ENCODE data around the gene HEATR5A. TPM values are rescaled to one million over a fixed set of nuclear protein-coding genes. Genes with fewer than 3 reads are reported as not detected.
A peak's percentile ranks its signal among the peaks of the same experiment; 100 is the strongest.

The HEATR5A gene
- total and polyA plus RNA-seq, 2 experiments from 2014 or later: 23.2 to 31.7 TPM

DNA sequence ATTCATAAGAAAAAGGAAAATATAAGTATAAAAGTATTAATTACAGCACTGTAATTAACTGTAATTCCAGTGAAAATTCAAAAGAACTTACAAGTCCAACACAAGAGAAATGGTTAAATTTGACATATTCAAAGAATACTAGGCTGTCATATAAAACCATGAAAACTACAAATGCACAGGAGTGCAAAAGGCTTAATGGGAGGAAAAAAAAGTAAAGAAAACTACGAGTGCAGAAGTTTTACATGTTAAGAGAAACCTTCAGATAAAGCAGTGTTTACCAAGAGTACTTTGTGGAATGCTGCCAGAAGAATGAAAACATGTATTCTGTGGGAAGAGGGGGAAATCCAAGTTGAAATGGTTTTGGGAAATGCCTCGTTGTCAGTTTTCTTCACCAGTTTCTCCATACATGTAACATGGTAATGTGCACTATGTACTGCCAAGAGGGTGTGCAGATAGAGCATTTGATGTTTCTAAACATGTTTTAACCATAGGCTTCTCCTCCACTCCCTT lies 9.1 kb downstream of the HEATR5A start:
- Histone ChIP-seq H3K27me3 (no peaks in the 10 kb centered on the region), H3K27ac (no peak overlapping the region), H3K9me3 (ENCODE audit: low read depth) (no peaks in the 10 kb centered on the region), H3K36me3 (no peaks in the 10 kb centered on the region), H3K4me1 (ENCODE audit: low read depth) (no peaks in the 10 kb centered on the region), H3K4me3 (no peak overlapping the region)
- DNase-seq (ENCODE audit: low read depth in 1 of 2, low spot score in 1 of 2): peak in 1 of 2 donors; percentile 77
- TF ChIP-seq, protein P1, sequence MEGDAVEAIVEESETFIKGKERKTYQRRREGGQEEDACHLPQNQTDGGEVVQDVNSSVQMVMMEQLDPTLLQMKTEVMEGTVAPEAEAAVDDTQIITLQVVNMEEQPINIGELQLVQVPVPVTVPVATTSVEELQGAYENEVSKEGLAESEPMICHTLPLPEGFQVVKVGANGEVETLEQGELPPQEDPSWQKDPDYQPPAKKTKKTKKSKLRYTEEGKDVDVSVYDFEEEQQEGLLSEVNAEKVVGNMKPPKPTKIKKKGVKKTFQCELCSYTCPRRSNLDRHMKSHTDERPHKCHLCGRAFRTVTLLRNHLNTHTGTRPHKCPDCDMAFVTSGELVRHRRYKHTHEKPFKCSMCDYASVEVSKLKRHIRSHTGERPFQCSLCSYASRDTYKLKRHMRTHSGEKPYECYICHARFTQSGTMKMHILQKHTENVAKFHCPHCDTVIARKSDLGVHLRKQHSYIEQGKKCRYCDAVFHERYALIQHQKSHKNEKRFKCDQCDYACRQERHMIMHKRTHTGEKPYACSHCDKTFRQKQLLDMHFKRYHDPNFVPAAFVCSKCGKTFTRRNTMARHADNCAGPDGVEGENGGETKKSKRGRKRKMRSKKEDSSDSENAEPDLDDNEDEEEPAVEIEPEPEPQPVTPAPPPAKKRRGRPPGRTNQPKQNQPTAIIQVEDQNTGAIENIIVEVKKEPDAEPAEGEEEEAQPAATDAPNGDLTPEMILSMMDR (IDR thresholded peaks at IDR 0.05; ENCODE audit: low read depth, low read length): no peak

DNA sequence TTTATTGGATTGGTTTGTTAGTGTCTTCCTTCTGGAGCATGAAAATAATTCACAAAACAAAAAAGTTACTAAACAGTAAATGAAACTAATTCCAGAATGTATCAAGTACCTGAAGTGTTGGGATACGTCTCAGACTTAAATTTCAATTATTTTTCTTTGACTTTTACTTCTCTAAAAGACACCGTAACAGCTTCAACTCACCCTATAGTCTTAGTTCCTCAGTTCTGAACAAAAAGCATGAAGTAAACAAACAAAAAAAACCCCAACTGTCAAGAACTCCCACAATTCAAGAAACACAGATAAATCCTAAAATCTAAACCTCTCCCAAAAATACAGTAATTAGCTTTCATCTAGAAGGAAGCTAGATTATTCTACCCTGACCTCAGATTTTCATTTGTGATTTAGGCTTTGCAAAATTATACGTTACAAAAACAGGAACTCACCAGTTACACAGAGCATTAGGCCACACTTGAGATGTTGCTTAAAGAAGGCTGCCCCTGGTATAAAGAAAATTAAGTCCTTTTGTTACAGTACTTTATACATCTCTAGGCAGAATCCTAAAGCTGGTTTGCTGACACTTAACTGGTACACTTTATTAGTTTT lies 10.2 kb downstream of the HEATR5A start:
- no peaks in the 10 kb centered on the region for H3K36me3 ChIP-seq
- no peaks in the 10 kb centered on the region for H3K9me3 ChIP-seq (ENCODE audit: low read depth)
- H3K27me3 ChIP-seq: no peaks in the 10 kb centered on the region
- no peak overlapping the region for H3K27ac ChIP-seq
- H3K4me1 ChIP-seq (ENCODE audit: low read depth): peaks cover 7% of the 10 kb centered on the region
- TF ChIP-seq, protein P1 (IDR thresholded peaks at IDR 0.05; ENCODE audit: low read depth, low read length): no peak
- no peak overlapping the region for H3K4me3 ChIP-seq
- DNase-seq (ENCODE audit: low read depth in 1 of 2, low spot score in 1 of 2): no peak

DNA sequence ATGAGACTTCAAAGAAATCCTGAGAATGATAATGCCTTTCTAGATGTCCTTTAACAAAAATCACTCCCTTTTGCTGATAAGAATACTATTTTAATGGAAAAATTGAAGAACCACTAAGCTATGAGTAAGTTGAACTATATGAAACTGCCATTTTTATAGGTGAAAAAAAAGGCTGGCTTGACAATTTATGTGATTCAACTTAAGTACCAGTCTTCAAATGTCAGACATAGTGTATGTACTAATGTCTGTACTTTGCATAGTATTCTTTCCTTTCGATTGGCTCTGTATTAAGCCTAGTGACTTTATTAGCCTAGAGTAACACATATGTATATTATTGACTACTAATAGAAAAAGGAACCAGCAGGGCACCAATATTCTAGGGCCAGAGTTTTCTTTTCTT lies 11.9 kb downstream of the HEATR5A start:
- H3K27me3 ChIP-seq: no peaks in the 10 kb centered on the region
- H3K4me3 ChIP-seq: no peak overlapping the region
- H3K4me1 ChIP-seq (ENCODE audit: low read depth): peaks cover 7% of the 10 kb centered on the region
- no peak for DNase-seq (ENCODE audit: low read depth in 1 of 2, low spot score in 1 of 2)
- no peaks in the 10 kb centered on the region for H3K36me3 ChIP-seq
- H3K9me3 ChIP-seq (ENCODE audit: low read depth): no peaks in the 10 kb centered on the region
- TF ChIP-seq, protein P1 (IDR thresholded peaks at IDR 0.05; ENCODE audit: low read depth, low read length): no peak
- no peak overlapping the region for H3K27ac ChIP-seq

DNA sequence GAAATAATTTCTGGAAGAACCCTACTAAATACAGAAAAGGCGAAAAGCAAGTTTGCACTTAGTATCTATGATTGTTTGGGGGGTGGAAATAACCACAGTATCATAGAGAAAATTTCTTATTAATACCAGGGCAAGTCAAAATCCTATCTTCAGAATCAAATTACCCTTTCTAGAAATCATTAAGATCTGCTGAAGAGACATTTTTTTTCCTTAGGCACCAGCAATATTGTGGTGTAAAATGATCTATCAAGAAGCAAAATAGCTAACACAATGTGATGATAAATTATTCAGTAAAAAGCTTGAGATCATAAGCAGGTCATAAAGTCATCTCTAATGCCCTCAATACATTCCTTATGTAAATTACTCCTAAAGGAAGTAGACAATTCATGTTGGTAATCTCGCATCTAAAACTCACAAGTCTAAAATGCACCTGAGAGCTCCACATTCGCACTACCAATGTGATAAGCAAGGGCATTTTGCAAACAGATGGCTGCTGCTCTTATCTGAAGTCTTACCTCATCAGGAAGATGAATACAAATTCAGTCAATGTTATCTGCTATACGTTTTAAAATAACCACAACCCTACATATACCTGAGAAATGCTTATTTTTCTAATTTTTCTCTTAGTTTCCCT lies 14.6 kb downstream of the HEATR5A start:
- H3K27me3 ChIP-seq: no peaks in the 10 kb centered on the region
- H3K4me3 ChIP-seq: no peak overlapping the region
- H3K4me1 ChIP-seq (ENCODE audit: low read depth): peaks cover 7% of the 10 kb centered on the region
- H3K36me3 ChIP-seq: no peaks in the 10 kb centered on the region
- TF ChIP-seq, protein P1 (IDR thresholded peaks at IDR 0.05; ENCODE audit: low read depth, low read length): no peak
- no peaks in the 10 kb centered on the region for H3K9me3 ChIP-seq (ENCODE audit: low read depth)
- H3K27ac ChIP-seq: no peak overlapping the region
- DNase-seq (ENCODE audit: low read depth in 1 of 2, low spot score in 1 of 2): no peak

DNA sequence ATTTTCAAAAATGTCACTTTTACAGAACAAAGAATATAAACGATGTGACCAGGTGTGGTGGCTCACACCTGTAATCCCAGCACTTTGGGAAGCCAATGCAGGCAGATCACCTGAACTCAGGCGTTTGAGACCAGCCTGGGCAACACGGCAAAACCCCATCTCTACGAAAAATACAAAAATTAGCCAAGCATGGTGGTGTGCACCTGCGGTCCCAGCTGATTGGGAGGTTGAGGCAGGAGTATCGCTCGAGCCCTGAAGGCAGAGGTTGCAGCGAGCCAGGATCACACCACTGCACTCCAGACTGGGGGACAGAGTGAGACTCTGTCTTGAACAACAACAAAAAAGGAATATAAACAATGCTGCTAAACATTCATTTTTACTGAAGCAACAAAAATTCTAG lies 15.2 kb downstream of the HEATR5A start:
- TF ChIP-seq, protein P1 (IDR thresholded peaks at IDR 0.05; ENCODE audit: low read depth, low read length): no peak
- Histone ChIP-seq H3K27me3 (no peaks in the 10 kb centered on the region), H3K36me3 (peaks cover 2% of the 10 kb centered on the region), H3K4me3 (no peak overlapping the region), H3K9me3 (ENCODE audit: low read depth) (no peaks in the 10 kb centered on the region), H3K4me1 (ENCODE audit: low read depth) (peaks cover 7% of the 10 kb centered on the region), H3K27ac (no peak overlapping the region)
- DNase-seq (ENCODE audit: low read depth in 1 of 2, low spot score in 1 of 2): no peak

All from cardiac muscle cell (in vitro differentiated cells and primary cell).